ENCODE measurements around the gene IGFBPL1. TPM values are rescaled to one million over a fixed set of nuclear protein-coding genes. Genes with fewer than 3 reads are reported as not detected.

IGFBPL1 gene
- total RNA-seq, 1 experiment from 2014 or later: 37.9 TPM

GRCh38 chr9:38372762-38373619 lies 51.3 kb downstream of the IGFBPL1 start:
- TF ChIP-seq, protein P1, sequence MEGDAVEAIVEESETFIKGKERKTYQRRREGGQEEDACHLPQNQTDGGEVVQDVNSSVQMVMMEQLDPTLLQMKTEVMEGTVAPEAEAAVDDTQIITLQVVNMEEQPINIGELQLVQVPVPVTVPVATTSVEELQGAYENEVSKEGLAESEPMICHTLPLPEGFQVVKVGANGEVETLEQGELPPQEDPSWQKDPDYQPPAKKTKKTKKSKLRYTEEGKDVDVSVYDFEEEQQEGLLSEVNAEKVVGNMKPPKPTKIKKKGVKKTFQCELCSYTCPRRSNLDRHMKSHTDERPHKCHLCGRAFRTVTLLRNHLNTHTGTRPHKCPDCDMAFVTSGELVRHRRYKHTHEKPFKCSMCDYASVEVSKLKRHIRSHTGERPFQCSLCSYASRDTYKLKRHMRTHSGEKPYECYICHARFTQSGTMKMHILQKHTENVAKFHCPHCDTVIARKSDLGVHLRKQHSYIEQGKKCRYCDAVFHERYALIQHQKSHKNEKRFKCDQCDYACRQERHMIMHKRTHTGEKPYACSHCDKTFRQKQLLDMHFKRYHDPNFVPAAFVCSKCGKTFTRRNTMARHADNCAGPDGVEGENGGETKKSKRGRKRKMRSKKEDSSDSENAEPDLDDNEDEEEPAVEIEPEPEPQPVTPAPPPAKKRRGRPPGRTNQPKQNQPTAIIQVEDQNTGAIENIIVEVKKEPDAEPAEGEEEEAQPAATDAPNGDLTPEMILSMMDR (conservative IDR thresholded peaks at IDR 0.05): no peak
- no peak overlapping the region for H2AFZ ChIP-seq (ENCODE audit: low read length)
- Mint-ChIP-seq H3K4me3 (no peak overlapping the region), H3K4me1 (peaks cover 13 to 16% of the 10 kb centered on the region in 2 experiments), H3K9me3 (peaks cover under 1 to 2% of the 10 kb centered on the region in 2 experiments; a peak in 2 of 5 replicates), H3K36me3 (ENCODE audit: insufficient read depth in 1 of 3, low read depth in 3 of 3) (peaks cover 0 to under 1% (median 0%) of the 10 kb centered on the region in 3 experiments; a peak in 1 of 7 replicates), H3K27me3 (ENCODE audit: low read depth) (peaks cover 57% of the 10 kb centered on the region), H3K27ac (no peak overlapping the region)
- H3K27ac ChIP-seq (ENCODE audit: insufficient read length, low read depth, low read length): no peak overlapping the region
- H2BK20ac ChIP-seq (ENCODE audit: low read depth, low read length, poor library complexity, severe bottlenecking): no peak overlapping the region
- no peak overlapping the region for H3K56ac ChIP-seq (ENCODE audit: insufficient read length, low read depth, low read length)
- no peaks in the 10 kb centered on the region for H3K4me1 ChIP-seq (ENCODE audit: insufficient read depth, low read length)
- H2AK5ac ChIP-seq (ENCODE audit: insufficient read length, low read length): no peak overlapping the region
- no peak overlapping the region for H2BK5ac ChIP-seq (ENCODE audit: insufficient read length, low read length)
- no peaks in the 10 kb centered on the region for H4K20me1 ChIP-seq (ENCODE audit: control insufficient read depth, insufficient read depth, insufficient read length)
- H3K9ac ChIP-seq (ENCODE audit: extremely low read depth, insufficient read length, low read length): no peak overlapping the region
- H2BK120ac ChIP-seq (ENCODE audit: low read depth, low read length, poor library complexity, severe bottlenecking): no peak overlapping the region
- H3K4ac ChIP-seq (ENCODE audit: low read depth, low read length): no peak overlapping the region
- no peak overlapping the region for H3K23ac ChIP-seq (ENCODE audit: insufficient read length, low read depth, low read length)
- H4K91ac ChIP-seq (ENCODE audit: insufficient read length, low read depth, low read length): no peak overlapping the region
- WGBS (ENCODE audit: extremely low coverage, insufficient read length, low lambda C conversion rate): no CpG with 5 or more reads among the region's 10 CpGs
- H2BK12ac ChIP-seq (ENCODE audit: insufficient read length, low read depth, low read length): no peak overlapping the region
- H3K27me3 ChIP-seq (ENCODE audit: insufficient read depth, low read length): no peaks in the 10 kb centered on the region
- no peak overlapping the region for H2BK15ac ChIP-seq (ENCODE audit: low read depth, low read length)
- H3K79me2 ChIP-seq (ENCODE audit: insufficient read depth, low read length): no peaks in the 10 kb centered on the region
- H4K8ac ChIP-seq (replicated peaks; ENCODE audit: insufficient read length, low read depth, low read length): no peak overlapping the region
- H3K79me1 ChIP-seq (ENCODE audit: insufficient read depth, low read depth, low read length, poor library complexity, severe bottlenecking): no peaks in the 10 kb centered on the region
- DNase-seq: no peak
- H3K14ac ChIP-seq (ENCODE audit: insufficient read depth, low read length): no peak overlapping the region
- no peaks in the 10 kb centered on the region for H3K9me3 ChIP-seq (ENCODE audit: control insufficient read depth, low read depth, low read length)
- no peak overlapping the region for H4K5ac ChIP-seq (ENCODE audit: insufficient read length, low read depth, low read length)
- H3K23me2 ChIP-seq (ENCODE audit: insufficient read length, low read depth, low read length, poor library complexity, severe bottlenecking): no peaks in the 10 kb centered on the region
- H3K18ac ChIP-seq (ENCODE audit: insufficient read length, low read depth, low read length): no peak overlapping the region
- no peak overlapping the region for H3T11ph ChIP-seq (ENCODE audit: low read length)
- H3K4me2 ChIP-seq (ENCODE audit: insufficient read depth, insufficient read length, low read length): no peak overlapping the region
